ENCODE results near the gene THSD7B.

GRCh38 chr2:136980303-136980702 is 215.0 kb downstream of the THSD7B start:
- TF ChIP-seq, protein P1, sequence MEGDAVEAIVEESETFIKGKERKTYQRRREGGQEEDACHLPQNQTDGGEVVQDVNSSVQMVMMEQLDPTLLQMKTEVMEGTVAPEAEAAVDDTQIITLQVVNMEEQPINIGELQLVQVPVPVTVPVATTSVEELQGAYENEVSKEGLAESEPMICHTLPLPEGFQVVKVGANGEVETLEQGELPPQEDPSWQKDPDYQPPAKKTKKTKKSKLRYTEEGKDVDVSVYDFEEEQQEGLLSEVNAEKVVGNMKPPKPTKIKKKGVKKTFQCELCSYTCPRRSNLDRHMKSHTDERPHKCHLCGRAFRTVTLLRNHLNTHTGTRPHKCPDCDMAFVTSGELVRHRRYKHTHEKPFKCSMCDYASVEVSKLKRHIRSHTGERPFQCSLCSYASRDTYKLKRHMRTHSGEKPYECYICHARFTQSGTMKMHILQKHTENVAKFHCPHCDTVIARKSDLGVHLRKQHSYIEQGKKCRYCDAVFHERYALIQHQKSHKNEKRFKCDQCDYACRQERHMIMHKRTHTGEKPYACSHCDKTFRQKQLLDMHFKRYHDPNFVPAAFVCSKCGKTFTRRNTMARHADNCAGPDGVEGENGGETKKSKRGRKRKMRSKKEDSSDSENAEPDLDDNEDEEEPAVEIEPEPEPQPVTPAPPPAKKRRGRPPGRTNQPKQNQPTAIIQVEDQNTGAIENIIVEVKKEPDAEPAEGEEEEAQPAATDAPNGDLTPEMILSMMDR (IDR thresholded peaks at IDR 0.05) = no peak
- TF ChIP-seq POLR2AphosphoS5 (IDR thresholded peaks at IDR 0.05) = no peak
